ENCODE data around the gene CABP7.

The CABP7 gene

DNA sequence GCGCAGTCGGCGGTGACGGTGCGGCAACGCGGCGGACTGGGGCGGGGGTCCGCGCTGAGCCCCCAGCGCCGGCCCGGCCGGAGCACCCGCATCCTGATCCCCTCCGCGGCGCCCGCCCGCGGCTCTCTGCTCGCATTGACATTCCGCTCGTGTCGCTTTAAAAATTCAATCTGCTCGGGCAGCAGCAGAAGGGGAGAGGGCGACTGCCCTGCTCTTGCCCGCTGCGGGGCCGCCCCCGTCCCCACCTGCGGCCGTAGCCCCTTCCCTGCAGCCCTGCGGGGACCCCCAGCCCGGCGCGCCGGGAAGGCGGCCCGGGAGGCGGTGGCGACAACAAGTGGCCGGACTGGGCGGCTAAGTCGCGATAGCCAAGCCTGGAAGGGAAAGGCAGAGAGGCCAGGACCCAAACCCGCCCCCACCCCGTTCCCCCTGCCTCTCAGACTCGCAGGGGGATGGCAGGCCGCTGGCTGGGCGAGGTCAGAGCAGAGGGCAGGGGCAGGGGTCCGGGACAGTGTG, 1.1 kb downstream of the CABP7 start:
- in situ Hi-C loops (cut with HindIII; ENCODE audit: low sequenced_read_pairs): no loop called here

DNA sequence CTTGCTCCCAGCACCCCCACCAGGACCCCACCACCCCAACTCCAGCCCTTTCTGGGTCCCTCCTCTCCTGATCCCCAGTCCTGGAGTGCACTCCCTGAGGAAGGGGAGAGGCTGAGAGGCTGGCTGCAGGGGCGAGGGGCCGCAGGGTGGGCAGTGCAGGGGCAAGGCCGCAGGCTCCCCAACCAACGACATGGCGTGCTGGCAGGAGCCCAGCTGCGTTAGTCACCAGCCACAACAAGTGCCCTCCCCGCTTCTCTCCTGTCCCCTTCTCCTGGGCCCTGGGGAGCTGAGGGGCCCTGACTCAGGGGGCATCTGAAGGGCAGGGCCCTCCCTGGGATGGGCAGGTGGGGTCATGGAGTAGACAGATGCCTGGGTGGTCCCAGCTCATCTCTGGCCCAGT, 2.3 kb downstream of the CABP7 start:
- in situ Hi-C loops (cut with HindIII; ENCODE audit: low sequenced_read_pairs): no loop called here

DNA sequence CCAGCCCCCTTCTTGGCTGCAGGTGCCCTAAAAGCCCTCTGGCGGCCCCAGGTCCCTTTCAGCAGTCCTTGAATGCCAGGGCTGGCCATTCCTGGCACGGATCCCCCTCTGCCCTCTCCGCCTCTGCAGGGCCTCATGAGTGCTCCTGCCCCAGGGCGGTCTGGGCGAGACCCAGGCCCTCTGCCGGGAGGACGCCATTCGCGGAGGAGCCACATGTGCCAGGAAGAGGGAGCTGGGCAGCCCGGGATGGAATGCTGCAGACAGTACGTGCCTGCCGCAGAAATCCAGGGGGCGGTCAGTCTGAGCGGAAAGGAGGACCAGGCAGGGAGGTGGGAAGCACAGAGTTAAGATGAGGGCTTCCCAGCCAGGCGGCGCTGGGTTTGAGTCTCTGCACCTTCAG, 2.8 kb downstream of the CABP7 start:
- in situ Hi-C loops (cut with HindIII; ENCODE audit: low sequenced_read_pairs): no loop called here

DNA sequence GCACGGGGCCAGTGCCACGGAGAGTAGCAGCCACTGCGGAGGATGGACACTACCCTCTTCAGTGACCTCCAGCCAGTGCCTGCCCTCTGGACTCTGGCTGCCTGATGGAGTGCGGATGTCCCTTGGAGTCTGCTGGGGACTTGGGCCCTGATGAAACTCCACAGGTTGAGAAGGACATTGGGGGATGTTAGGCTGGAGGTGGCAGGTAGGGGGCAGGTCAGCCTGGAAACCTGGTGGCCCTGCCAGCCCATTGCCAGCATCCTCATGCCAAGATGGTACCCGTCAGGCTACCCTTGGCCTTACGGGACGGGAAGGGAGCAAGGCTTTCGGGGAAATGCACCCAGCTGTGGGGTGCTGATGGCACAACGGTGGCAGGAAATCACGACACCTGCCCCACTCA, 4.0 kb downstream of the CABP7 start:
- in situ Hi-C loops (cut with HindIII; ENCODE audit: low sequenced_read_pairs): no loop called here

DNA sequence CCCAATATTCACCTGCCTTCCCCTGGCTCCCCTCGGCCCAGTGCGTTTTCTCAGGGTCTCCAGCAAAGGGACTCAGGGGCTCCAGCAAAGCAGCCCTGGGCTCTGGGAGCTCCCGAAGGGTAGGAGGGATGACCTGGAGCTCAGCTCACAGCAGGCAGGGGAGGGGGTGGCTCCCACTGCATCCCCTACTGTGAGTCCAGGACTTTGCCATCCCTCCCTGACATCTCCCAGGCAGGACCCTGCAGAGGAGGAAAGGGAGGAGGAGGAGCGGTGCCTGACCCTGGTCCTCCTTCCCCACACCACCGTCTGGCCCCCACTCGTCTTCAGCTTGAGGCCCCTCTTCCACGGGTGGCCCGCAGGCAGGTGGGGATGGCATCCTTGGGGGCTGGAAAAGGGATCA, 5.0 kb downstream of the CABP7 start:
- in situ Hi-C loops (cut with HindIII; ENCODE audit: low sequenced_read_pairs): no loop called here

DNA sequence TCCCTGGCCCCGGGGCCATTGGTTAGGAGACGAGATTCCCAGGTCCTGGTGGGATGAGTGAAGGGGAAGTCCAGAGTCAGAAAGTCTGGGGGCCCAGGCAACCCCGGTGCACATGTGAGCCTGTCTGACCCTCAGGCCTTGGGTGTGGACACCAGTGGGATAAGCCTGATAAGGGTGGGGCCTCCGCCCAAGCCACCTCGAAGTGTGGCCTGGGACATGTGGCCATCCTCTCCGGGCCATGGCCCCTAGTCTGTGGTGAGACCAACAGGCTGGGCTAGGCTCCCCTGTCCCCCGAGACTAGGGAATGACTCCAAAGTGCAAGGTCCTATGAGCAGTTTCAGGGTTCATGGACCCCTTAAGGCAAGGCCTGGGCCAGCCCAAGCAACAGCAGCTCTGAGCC, 6.3 kb downstream of the CABP7 start:
- in situ Hi-C loops (cut with HindIII; ENCODE audit: low sequenced_read_pairs): no loop called here

DNA sequence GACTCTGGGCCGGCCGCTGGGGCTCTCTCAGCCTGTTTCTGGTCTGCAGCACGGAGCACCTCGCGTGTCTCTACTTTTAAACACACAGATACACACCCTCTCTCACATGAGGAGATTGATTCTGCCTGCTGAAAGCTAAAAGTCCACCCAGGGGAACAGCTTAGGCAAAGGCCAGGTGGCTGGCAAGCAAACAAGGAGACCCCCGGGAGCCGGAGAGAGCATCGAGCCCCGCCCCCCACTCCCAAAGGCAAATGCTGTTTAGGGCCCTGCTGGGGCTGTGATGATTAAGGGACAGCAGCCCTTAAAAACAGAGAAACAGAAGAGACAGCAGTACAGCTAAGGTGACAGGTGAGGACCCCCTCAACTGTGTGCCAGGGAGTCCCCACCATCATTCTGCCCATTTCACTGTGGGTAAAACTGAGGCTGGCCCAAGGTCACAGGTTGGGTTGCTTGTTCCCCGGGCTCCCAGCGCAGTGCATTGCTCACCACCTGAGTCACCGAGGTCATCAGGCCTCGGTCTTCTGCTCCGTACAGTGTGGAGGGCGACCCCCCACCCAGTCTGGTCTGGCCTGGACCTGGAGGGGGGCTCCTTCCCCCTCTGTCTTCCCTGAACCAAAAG, 6.8 kb downstream of the CABP7 start:
- in situ Hi-C loops (cut with HindIII; ENCODE audit: low sequenced_read_pairs): no loop called here

DNA sequence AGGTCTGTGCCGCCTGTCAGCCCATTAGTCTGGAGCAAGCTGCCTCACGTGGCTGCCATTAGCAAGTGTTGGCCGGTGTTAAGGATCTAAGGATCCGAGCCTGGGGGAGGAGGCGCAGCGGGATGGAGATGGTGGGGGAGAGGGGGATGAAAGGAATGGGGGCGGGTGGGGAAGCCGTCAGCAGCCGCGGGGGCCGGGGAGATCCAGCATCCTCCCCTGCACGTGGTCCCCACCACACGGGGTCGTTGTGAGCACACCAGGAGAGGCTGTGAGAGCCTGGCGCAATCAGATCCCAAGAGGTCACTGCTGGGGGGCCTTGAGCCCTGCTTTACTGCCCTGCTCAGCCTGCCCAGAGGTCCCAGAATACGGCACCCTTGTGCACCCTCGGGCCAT, 7.3 kb downstream of the CABP7 start:
- in situ Hi-C loops (cut with HindIII; ENCODE audit: low sequenced_read_pairs): no loop called here

DNA sequence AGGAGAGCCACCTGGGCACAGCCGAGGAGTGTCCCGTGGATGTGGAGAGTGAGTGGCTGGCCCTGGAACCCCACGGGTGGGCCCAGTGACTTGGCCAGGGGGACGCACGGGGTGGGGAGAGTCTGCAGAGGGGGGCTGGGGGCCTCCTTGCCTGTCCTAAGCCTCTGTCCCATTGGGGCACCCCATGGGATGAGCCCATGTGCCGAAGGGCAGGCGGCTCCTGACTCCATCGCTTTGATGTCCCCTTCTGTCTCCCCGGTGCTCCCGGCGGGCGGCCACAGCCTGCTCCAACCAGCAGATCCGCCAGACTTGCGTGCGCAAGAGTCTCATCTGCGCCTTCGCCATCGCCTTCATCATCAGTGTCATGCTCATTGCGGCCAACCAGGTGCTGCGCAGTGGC, 9.4 kb downstream of the CABP7 start:
- in situ Hi-C loops (cut with HindIII; ENCODE audit: low sequenced_read_pairs): no loop called here

DNA sequence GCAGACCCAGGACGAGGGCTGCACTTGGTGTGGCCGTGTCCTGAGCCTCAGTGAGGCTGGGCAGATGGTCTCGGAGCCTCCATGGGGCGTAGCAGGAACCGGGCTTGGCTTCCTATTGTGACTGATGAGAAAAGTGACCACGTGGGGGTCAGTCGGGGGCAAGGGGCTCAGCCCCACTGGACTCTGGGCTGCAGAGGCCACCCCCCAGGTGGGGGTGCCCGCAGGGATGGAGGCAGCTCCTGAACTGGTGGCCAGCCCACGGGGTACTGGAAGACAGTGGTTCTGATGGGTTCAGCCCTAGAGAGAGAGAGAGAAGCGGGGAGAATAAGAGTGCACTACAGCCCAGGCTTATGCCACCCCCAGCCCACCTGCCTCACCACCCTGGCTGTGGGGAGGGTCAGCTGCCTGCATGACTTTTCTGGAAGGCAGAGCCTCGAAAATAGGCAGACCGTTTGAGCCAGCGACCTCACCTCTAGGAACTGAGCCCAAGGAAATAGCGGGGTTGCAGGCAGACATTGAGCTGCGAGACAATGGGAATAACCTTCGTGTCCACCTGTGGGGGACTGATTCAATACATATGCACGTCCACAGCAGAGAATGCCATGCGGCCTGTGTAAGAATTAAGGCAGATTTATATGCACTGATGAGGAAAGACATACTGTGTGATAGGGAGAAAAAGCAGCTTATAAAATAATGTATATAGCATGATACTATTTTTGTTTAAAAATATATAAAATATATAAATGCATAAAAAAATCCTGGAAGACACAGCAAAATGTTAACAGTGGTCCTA, 11.5 kb downstream of the CABP7 start:
- in situ Hi-C loops (cut with HindIII; ENCODE audit: low sequenced_read_pairs): no loop called here

DNA sequence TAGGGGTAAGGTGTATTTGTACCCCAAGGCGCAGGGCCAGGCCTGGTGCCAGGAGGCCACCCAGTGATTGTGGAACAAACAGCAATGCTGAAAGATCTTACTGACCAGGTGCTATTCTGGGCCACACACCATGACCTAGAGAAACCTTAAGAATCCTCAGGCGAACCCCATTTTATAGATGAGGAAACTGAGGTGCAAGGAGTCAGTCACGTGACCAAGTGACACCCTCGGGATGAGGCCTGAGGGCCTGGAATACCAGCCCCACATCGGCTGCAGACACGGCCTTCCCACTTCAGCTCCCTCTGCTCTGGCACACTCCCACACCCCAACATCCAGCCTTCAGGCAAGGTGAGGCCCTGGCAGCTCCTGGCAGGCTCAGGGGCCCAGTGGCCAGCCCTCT, 13.1 kb downstream of the CABP7 start:
- in situ Hi-C loops (cut with HindIII; ENCODE audit: low sequenced_read_pairs): no loop called here

DNA sequence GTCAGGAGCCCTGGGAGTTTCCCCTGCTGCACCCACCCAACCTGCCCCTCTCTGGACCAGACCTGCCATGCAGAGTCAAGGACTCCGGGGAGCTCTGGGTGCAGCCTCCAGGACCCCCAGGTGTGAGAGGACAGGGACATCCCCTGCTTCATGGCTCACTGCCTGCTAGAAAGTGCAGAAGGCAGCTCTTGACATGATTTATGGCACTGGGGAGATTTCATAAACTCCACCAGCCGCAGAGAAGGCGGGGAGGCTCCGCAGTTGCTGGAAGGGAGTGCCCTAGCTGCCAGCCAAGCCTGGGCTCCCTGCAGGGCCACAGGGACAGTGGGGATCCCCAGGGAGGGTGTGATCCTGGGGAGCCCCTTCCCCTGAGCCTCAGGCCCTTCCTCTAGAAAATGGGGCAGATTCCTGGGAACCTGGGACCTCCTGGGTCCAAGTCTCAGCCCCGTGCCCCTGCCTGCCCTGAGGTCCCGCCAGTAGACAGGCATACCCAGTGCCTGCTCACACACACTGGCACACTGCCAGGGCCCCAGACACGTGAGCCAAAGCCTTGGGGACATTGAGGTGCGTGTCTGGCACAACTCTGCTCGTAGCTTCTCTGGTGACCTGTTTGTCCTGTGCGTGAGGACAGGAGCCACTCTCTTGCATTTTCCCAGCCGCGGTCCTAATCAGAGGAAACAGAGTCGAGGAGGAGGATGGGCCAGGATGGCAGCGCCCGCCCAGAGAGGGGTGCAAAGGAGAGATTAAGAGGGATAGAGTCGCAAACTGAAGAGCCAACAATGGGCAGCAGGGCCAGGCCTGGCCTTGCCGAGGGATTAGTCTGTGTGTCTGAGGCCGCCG, 13.8 kb downstream of the CABP7 start:
- in situ Hi-C loops (cut with HindIII; ENCODE audit: low sequenced_read_pairs): no loop called here

DNA sequence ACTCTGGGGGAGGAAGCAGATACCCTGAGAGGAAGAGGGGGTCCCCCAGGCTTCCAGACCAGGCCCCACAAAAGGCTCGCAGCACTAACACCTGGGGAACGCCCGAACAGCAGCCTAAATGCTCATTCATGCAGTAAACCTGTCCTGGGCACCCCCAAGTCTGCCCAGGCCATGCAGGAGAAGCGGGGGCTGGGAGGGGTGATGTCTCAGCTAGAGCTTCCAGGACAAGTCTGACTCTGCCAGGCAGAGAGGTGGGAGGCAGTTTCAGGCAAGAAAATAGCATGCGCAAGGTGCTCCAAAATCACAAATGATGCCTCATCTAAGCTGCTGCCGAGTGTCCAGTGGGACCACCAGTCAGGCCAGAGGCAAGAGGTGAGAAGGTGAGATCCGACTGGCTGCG, 14.6 kb downstream of the CABP7 start:
- in situ Hi-C loops (cut with HindIII; ENCODE audit: low sequenced_read_pairs): no loop called here

DNA sequence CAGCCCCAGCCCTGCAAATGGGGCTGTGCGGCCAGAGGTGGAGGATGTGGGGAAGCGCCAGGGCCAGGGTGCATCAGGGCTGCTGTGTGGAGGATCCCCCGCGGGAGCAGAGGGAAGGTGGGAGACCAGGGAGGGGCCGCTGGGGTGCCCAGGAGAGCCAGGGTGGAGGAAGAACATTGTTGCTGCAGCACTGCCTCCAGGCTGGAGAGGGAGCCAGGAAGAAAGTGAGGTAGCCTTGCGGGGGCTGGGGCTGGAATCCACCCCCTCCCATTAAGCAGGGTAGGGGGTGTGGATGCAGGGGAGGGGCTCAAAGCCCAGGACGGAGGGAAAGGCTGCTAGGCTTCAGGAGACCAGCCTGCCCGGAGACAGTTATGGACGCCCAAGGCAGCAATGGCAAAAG, 15.0 kb downstream of the CABP7 start:
- in situ Hi-C loops (cut with HindIII; ENCODE audit: low sequenced_read_pairs): no loop called here

DNA sequence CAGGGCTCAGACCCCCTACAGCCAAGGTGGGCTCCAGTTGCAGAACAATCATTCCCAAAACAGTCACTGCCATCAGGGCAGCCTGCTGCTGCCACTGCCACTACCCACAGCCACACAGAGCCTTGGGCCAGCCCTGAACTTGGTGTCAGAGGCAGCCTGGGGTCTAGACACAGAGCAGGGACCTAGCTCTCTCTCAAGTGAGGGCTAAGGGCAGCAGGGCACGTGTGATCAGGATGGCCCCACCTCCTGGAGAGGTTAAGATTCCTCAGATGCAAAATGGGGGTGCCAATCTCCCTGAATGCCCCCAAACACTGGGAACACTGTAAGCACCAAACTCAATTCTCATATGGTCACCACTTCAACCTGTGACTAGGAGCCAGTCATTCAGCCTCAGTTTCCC, 15.6 kb downstream of the CABP7 start:
- in situ Hi-C loops (cut with HindIII; ENCODE audit: low sequenced_read_pairs): no loop called here

DNA sequence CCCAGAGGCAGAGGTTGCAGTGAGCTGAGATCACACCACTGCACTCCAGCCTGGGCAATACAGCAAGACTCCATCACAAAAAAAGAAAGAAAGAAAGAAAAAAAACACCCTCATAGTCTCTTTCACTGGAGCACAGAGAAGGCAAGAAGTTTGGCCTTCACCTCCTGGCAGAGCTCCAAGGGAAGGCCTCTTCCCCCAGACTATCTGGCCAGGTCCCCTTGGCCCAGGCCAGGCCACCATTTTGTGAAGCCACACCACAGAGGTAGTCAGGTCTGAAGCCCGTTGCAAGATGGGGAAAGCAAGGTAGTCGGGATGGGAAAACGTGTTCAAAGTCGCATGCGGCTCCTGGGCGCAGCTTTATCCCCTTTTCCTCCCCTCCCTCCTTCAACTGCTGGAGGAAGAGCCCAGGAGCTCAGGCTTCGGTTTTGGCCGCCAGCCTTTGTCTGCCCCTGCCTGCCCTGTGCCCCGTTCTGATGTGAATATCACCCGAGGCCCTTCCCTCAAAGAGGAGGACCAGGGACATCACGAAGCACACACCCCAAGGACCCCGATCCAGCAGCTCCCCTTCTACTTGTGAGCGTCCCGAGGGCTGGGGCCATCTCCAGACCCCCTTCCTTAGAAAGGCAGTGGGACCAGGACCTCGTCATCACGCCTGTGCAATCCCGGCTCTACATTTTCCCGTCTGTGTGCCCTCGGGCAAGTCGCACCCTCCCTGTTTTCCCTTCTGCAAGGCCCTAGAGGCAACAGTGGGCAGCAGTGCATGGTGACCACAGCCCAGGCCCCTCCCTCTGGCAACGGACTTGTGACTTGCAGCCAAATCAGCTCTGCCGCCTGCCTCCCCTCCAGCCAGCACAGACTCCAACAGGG, 17.7 kb downstream of the CABP7 start:
- in situ Hi-C loops (cut with HindIII; ENCODE audit: low sequenced_read_pairs): no loop called here

DNA sequence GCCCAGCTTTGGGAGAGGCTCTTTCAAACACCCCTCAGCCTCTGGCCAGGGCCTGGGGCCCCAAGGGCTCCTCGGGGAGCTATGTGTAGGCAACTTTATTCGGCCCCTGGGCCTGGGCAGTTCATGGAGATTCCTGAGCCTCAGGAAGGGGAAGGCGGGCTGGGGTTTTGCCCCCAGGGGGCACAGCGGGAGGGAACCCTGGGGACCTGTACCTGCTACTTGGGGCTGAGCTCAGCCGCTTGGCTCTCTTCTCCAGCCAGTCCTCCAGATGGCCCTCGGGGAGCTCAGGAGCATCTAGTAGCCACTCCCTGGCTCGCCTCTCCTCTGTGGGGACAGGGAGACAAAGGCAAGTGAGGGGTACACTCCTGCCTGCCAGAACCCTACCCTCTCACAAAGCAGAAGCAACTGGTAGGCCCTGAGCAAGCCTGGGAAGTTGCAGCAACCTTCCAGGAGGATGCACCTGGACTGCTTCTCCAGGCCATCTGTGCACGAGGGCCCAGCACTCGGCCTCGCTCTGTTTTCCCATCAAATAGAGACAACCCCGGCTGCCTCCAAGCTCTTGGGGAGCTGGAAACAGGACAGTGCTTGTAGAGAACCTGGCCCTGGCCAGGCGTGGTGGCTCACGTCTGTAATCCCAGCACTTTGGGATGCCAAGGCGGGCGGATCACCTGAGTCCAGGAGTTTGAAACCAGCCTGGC, 18.5 kb downstream of the CABP7 start:
- in situ Hi-C loops (cut with HindIII; ENCODE audit: low sequenced_read_pairs): no loop called here

DNA sequence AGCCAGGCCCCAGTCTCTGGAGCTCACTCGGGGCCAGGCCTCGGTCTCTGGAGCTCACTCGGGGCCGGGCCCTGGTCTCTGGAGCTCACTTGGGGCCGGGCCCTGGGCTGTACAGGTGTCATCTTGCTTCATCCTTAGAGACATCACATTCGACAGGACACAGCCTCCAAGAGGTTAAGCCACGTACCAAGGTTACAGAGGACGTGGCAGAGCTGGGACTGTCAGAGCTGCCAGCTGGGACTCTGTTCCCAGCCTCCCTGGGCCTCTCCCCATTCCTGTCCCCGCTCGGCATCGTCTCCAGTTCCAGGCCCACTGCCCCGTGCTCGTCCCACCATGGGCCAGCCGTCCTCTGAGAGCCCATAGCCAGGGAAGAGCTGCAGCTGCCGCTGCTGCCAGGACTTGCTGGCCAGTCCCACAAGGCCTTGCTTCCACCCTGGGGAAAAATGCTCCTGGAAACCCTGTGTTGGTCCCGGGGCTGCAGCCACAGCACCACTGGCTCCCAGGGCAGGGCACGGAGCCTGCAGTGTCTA, 19.6 kb downstream of the CABP7 start:
- in situ Hi-C loops (cut with HindIII; ENCODE audit: low sequenced_read_pairs): no loop called here

DNA sequence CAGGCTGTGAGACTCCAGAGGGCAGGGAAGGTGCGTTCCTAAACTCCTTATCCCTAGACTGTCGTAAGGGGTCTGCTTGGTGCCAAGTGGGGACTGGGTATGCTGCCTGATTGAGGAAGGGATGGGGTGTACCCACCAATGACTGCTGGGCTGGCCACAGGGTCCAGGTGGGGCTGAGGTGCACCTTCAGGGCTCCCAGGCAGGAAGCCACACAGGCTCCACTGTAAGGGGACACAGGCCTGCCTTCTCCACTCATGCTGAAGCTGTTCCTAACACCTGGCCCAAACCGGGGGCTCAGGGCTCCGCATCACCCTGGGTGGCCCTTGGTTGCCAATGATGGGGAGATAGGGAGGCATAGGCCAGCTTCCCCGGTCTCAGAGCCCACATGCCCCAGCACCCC, 20.4 kb downstream of the CABP7 start:
- in situ Hi-C loops (cut with HindIII; ENCODE audit: low sequenced_read_pairs): no loop called here

DNA sequence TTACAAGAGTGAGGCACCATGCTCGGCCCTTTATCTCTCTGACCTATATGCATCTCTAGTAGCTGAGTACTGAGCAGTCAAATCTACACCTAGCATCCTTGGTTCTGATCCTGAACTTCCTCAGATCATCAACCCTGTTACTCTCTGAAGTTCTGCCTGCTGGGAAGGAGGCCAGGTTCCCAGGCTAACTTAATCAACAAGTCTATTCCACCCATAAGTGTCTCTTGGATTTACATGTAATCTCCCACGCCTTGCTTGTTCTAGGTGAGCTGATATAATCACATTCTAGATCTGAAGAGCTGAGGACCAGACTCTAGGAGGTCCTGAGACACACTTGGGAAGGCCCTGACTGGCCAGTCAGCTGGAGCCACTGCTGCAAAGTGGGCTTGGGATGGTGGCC, 22.1 kb downstream of the CABP7 start:
- in situ Hi-C loops (cut with HindIII; ENCODE audit: low sequenced_read_pairs): no loop called here
